HTERT RPE-1 (cell line): Measurements from ENCODE around the gene TNFRSF18.

Source experiments
- in situ Hi-C: fragments of 300-500 bp; cut with MboI; formaldehyde crosslinking; loops from 4 replicates; pipeline ENCODE4 v1.14.3; 2020; ENCODE audit warnings: low sequenced_read_pairs

The TNFRSF18 gene

DNA sequence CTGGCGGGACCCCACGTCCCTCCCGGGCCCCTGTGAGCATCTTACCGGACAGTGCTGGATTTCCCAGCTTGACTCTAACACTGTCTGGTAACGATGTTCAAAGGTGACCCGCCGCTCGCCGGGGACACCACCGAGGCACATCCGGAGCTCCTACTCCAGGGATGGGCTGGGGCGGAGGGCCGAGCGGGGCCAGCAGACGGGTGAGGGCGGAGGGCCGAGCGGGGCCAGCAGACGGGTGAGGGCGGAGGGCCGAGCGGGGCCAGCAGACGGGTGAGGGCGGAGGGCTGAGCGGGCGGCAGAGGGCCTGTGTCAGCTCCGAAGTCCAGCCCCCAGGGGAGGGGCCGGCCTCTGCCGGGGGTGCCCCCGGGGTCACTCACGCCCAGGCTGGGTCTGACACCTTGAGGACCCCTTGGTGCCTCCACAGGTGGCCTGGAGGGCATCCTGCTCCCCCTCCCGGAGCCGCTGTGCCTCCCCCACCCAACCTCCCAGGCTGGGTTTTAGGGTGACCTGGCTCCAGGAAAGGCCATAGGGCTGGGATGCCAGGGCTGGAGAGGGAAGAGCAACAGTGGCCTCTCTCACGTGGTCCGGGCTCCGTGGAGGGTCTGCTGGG is 38.4 kb downstream of the TNFRSF18 start:
- in situ Hi-C loops = no loop called here

DNA sequence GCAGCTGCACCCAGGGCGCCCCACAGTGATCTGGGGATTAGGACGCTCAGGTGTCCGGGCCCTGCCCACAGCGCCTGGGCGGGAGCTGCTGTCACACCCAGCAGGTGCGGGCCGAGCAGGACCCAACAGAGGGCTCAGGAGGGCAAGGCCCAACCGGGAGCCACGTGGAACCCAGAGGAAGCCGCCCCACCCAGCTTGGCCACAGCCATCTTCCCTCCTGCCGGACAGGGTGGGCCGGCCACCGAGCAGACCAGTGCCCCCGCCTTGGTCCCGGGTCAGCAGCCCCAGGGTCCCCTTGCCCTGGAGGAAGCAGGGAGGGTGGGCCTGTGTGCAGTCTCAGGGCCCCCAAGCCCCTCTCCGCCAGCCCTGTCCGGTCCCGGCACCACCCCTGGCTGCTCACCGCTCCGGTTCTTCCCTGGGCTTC is 39.0 kb downstream of the TNFRSF18 start:
- in situ Hi-C loops = no loop called here

DNA sequence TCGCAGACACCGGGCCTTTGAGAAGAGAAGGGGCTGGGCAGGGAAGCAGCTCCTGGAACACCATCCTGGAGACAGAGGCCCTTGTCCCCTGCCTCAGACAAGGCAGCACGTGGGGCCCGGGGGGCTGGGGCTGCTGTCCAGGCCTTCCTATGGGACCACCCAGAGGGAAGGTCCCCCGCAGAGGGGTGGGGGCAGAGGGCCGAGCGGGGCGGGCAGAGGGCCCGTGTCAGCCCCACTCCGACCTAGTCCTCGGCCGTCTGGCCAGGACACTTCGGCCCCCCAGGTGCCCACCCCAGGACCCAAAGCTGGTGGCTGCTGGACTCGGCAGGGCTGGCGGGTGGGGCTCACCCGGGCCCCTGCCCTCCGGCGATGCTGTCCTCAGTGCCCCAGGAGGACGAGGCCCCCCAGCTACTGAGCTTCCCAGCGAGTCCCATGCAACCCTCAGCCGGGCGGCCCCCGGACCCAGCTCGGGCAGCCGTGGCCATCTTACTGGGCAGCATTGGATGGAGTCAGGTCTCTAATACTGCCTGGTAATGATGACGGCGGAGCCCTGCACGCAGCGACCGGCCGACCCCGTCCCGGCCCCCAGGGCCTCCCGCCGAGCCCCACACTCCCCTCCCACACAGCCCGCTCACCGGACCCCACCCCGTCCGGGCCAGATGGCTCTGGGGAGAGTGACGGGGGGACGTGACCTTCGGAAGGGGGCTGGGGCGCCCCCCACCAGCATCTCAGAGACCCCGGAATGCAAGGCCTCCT is 39.6 kb downstream of the TNFRSF18 start:
- in situ Hi-C loops = no loop called here

DNA sequence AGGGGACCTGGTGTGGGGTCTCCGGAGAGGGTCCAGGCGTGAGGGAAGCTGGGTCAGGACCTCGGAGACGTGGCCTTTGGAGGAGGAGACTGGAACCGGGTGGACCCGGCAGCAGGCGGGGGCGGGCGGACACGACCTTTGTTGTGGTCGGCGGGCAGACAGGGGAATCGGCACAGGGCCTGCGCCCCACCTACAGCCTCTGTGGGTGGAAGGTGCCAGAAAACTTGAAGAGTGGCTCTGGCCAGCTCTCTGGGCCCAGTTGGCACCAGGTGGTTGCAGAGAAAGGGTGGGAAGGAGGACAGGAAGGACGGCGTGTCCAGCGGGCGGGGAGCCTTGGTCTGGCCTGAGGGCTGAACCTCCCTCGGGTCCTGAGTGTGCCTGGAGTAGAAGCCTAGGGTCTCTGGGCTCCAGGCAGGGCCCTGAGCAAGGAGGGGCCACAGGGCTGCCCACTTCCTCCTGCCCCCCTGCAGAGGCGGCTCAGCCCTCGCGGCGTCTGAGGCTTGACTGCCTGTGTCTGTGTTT is 40.4 kb downstream of the TNFRSF18 start:
- in situ Hi-C loops = no loop called here

DNA sequence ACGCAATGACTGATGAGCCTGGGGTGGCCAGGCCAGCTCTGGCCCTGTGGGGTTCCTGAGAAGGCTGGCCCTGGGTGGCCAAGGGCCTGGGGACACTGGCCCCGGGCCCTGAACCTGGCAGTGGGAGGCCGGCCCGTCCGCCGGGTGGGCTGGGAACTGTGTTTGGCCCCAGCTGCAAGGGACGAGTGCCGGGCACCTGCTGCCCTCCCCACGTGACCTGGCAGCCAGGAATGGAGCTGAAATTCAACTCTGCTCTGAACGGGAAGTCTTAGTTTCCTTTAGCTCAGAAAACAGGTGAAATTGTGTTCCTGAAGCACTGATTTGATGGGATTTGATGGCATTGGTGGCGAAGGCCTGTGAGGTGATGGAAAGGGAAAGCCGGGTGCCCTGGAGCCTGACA is 40.9 kb downstream of the TNFRSF18 start:
- in situ Hi-C loops = no loop called here

DNA sequence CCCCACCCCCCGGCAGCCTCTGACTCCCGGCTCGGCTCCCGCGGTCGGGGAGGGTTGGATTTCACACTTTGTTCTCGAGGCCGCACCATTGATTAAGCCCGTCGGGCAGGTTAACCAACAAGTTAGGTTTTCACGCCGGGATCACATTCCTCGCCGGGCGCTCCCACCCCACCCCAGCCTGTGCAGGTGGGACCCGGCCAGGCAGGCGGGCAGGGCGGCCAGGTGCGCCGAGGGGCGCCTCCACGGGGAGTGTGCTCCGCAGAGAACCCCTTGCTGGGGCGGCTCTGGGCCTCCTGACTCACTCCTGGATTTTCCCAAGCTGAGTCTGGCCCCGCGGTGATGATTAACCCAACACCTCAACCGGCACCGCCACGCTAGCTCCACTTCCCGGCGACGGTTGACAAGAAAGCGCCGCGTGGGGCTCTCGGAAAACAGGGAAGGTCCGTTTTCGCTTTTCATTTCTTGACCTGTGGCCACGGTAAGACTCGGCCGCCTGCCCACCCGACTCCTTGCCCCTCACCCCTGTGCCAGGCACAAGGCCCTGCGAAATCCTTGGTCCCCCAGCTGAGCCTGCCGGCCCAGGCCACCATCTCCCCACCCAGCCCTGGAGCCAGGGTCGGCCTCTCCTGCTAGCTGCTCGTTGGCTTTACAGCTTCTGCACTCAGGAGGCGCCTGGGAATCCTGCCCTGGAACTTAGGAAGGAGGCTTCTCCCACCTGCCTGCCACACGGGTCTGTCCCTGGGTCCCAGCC is 41.5 kb downstream of the TNFRSF18 start:
- in situ Hi-C loops = no loop called here

DNA sequence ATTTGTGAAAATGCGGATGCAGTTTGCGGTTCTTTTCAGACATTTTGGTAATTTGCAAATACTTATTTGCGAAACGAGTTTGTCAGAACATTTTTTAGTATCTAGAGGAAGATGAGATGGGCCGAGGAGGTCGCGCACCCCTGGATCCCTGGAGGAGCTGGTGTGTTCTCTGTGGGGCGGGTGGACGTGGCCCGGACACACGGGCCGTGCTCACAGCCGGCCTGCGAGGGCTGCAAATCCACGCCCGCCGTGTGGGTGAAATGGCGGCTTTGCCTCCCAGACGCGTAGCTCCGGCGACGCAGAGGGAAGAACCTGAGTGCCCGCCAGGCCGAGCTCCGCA is 42.1 kb downstream of the TNFRSF18 start:
- in situ Hi-C loops = no loop called here

DNA sequence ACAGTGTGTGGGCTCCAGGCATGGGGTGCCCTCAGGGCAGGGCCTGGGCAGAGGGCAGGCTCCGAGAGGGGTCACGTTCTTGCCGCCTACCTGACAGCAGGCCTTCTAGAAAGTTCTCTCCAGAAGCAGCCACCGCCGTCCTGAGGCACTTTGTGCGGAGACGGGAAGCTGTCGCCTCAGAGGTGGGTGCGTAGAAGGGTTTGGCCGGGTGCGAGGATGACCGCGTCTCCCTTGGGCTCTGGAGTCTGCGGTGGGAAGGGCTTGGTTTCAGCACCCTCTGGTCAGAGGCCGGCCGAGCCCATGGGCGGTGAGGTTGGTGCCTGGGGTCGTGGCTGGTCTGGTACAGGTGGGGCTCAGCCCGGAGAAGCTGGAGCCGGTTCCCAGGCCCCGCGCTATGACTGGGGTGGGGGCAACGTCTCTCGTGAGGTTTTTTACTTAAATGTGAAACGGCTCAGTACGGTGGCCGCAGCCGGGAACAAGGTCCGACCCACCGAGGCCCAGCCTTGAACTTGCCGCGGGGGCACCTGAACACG is 42.8 kb downstream of the TNFRSF18 start:
- in situ Hi-C loops = no loop called here

DNA sequence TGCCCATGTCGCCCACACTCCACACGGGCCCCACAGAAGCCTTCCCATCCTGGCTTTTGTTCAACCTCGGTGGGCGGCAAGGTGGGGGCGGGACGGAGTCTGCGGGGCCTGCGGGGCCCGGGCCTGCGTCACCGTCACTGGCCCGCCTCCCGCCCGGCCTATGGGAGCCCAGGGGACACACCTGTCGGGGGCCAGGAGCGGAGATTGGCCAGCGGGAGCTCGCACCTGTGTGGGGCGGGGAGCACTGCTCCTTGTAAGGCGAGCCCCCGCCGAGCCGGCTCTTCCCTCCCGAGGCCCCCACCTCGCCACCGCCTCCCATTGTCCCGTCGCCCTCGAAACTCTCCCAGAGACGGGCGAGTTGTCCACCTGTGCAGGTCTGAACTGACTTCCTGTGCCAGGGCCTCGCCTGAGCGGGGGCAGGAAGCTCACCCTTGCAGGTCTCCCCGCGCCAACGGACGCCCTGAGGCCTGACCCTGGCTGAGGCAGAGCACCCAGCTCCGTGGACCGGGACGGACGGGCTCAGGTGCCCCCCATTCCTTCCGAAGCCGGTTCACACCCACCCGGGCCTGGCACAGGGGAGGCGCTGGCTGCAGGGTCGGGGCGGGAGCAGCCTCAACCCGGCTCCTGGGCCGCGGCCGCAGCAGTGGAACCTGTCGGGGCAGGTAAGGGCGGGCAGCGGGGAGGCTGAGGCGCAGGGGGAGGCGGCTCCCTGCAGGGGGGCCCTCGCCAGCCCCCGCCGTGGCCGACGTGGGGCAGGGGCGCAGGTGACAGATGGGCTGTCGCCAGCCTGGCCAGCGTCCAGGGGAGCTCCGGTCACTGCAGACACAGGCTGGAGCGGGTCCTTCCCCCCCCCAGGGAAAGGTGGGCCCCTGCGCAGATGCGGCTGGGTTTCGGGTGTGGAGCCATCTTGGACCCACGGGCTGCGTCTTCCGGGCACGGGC is 43.5 kb downstream of the TNFRSF18 start:
- in situ Hi-C loops = no loop called here

DNA sequence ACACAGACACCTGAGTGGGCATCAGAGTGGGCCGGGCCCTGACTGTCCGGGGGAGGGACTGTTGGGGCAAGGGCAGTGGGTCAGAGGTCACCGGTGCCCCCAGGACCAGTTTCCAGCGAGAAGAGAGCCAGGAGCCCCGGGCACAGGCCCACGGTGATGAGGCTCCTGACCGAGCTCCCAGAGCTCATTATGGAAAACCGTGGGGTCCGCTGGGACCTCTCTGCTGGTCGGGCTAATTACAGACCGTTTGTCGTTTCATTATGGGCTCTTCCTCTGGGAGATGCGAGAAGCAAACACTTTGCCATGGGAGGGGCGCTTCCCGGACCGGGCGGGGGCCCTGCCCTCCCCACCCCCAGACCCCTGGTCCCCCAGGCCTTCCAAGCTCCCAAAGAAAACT is 44.7 kb downstream of the TNFRSF18 start:
- in situ Hi-C loops = no loop called here

DNA sequence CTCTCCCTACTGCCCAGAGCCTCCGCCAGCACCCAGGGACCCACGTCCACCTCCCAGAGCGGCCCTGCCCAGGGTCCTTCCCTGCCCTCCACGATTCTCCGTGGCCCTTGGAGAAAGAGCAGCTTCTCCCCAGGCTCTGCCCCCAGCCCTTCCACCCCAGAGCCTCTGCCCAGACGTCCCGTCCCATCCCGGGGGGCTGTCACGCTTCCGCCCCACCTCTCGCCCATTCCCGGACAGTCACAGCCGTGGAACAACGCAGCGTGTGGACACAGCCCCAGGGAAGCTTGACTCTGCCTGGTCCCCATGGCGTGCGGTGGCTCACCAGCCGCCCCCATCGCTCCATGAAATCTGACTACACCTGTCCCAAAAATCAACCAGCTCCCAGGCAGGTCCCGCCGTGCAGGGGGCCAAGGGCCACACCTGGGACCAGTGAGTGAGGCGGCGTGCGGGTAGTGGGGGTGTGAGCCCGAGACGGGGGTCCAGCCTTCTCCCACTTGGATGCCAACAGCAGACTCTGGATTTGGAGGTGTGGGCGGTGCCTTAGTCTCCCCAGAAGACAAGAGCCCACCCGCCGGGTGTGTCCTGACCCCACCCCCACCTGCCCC is 45.2 kb downstream of the TNFRSF18 start:
- in situ Hi-C loops = no loop called here

DNA sequence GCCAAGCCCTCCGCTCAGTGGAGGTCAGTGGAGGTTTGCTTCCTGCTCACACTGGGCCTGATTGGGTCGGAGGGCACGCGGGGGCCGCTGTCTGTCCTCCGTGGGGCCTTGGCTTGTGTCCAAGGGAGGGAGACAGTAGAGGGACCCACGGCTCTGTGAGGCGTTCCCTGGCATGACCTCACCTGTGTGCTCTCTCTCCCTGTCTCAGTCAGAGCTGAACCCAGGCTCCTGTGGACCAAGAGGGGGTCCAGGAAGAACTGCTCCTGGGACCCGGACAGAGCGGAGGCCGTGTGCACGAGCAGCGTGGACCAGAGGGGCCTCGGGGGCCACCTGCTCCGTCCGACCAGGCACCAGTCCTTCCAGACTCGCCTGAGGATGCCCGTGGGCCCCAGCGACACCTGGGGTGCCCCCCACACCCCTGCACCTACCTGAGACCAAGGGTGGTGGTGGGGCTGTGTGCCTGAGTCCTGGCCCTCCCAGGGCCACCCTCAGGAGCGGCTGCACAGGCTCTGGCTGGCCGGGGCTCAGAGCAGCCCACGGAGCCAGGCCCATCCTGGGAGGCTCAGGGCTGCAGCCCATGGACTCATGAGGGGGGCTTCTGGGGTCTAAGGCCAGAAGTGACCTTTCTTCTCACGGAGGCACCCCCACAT is 46.0 kb downstream of the TNFRSF18 start:
- in situ Hi-C loops = no loop called here

DNA sequence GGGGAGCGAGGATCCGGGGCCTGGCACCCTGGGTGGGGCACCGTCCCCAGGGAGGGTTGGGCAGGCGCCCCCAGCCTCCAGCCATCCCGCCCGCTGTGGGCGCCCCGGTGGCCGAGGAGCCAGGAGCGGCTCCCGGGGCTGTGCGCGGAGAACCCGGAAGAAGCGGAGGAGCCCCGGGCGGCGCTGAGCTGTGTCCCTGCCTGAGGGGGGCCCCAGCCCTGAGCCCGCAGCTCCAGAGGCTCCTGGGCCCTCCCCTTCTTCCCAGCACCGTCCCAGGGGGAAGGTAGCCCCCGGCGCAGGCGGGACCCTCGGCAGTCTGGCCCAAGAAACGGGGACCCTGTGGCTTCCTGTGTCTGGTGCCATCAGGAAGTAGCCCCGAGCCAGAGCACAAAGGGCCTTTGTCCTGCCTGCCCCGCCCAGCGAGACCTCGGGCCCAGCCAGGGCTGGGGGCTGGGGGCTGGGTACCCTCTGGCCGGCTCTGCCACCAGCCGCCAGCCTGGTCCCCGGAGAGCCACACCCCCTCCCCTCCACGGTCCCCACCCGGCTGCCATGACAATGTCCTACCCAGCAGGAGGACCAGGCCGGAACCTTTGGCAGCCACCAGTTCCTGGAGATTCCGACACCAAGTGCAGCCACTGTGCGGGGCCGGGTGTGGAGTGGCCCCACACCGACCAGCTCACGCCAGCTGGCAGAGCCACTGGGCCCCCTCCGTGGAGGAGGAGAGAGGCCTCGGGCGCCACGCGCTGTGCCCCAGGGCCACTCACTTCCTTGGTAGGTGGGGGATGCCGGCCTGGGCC is 48.3 kb downstream of the TNFRSF18 start:
- in situ Hi-C loops = no loop called here

DNA sequence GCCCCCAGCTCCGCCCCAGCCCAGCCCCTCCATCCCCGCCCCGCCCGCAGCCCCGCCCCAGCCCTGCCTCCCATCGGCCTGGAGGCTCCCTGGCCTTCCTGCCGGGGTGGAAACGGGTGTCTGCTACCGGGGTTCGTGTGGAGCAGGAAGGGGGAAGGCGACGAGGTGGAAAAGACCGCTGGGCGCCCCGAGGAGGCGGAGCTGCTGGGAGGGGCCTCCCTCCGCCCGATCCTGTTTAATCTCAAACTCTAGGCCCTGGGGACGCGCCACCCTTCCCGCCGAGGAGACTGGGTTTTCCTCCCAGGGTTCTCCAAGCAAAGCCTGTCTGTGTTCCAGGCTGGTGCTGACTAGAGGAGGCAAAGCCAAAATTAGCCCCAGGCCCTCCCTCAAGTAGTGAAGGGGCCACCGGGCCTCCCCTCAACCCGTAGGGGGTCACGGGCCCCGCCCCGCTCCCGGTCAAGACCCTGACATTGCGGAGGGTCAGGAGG is 48.9 kb downstream of the TNFRSF18 start:
- in situ Hi-C loops = no loop called here

DNA sequence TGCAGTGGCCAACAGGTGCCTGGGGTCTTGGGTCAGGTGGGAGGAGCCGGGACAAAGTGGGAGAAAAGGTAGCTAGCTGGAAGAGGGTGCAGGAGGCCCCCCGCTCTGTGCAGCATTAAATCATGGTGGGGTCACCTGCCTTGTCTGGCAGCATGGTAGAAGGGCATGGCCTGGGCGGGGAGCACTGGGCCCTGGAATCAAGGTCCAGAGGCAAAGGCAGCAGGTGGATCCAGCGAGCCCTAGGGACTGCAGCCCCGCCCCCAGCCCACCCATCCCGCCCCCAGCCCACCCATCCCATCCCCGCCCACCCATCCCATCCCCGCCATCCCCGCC is 49.4 kb downstream of the TNFRSF18 start:
- in situ Hi-C loops = no loop called here

DNA sequence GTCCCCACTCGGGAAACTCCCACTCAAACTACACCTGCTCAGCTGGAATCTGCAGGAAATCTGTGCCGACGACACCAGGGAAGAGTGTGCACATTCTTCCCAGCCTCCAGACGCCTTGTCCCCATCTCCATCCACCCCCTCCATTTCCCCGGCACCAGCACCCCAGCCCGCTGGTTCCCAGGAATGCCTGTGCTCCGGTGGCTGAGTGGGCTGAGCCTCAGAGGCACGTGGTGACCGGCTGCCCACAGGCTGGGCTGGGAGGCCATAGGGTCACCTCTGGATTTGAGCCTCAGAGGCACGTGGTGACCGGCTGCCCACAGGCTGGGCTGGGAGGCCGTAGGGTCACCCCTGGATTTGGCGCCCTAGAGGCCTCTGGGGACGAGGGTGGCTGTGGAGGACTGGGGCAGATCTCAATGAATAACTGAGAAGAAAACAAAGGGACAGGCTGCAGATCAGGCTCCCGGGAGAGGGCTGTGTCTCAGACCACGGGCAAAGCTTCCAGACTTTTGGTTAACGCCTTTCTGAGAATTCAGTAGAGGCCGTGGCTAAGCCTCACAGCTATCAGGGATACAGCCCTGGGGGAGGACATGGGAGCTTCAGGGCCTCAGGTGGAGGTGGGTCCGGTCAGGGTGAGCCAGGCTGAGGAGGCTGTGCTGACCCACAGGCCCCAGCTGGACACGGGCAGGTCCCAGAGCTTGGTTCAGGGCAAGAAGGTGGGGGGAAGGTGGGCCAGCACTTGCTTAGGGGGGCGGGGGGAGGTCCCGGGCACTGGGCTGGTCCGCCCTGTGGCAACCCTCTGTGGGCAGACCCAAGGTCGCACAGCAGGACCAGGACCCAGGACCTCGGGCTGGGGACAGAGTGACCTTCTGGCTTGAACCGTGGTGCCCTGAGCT is 50.0 kb downstream of the TNFRSF18 start:
- in situ Hi-C loops = no loop called here

DNA sequence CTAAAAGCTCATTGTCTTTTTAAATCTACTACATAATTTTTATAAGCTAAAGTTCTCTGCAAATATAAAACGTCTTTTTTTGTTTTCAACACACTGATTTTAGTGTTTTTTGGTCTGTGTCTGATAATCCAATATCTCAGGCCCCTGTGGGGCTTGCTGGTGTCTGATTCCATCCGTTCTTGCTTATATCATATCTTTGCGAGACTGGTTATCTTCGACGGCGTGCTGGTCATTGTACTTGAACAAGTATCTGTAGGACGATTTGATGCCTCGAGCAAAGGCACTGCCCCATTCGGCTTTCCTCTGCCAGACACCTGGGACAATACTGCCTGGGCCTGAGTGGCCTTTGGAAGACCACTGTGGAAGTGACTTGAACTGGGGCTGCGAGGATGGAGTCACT is 51.1 kb downstream of the TNFRSF18 start:
- in situ Hi-C loops = no loop called here

DNA sequence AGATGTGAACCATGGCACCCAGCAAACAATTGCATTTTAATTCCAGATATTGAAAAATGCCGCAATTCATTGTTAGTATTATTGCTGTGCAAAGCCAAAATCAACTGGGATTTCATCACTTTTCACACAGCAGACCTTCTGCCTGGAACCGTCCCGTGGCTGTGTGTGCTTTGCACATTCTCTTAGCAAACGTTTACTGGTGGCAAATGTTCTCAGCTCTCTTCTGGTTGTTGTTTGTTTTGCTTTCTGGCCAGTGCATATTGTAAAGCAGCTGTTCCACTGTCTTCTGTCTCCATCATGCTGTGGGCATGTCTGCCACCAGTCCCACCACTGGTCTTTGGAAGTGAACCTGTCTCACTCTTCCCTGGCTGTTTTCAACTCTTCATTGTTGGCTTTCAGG is 52.5 kb downstream of the TNFRSF18 start:
- in situ Hi-C loops = no loop called here
